Endodermal cell (in vitro differentiated cells): Measurements from ENCODE around the gene MAP3K5. TPM values are rescaled to one million over a fixed set of nuclear protein-coding genes. Genes with fewer than 3 reads are reported as not detected.

Source experiments
- DNase-seq: peaks from one replicate; pipeline ENCODE4 v3.0.0-alpha.2; 2017
- H3K27ac ChIP-seq: 2 replicates; pipeline ENCODE4 v1.5.1; 2013; ENCODE audit warnings: mild to moderate bottlenecking, low read depth, low read length, moderate library complexity
- H3K27me3 ChIP-seq: 2 replicates; pipeline ENCODE4 v1.6.1; 2013; ENCODE audit warnings: mild to moderate bottlenecking, low read length, moderate library complexity; ENCODE audit not compliant: insufficient read depth, control insufficient read depth, poor library complexity, severe bottlenecking
- H3K36me3 ChIP-seq: 2 replicates; pipeline ENCODE4 v1.7.0; 2013; ENCODE audit warnings: mild to moderate bottlenecking, low read length, moderate library complexity; ENCODE audit not compliant: control insufficient read depth, insufficient read depth
- H3K4me1 ChIP-seq: one replicate; pipeline ENCODE4 v1.7.0; 2013; ENCODE audit warnings: low read length; ENCODE audit not compliant: control insufficient read depth, insufficient read depth
- H3K4me3 ChIP-seq: 2 replicates; pipeline ENCODE4 v1.5.1; 2013; ENCODE audit warnings: mild to moderate bottlenecking, low read length, moderate library complexity
- H3K9ac ChIP-seq: 2 replicates; pipeline ENCODE4 v1.6.1; 2013; ENCODE audit warnings: mild to moderate bottlenecking, low read length, moderate library complexity; ENCODE audit not compliant: poor library complexity, severe bottlenecking; ENCODE audit errors: extremely low read depth
- H3K9me3 ChIP-seq: 2 replicates; pipeline ENCODE4 v1.6.1; 2013; ENCODE audit warnings: mild to moderate bottlenecking, low read length, moderate library complexity; ENCODE audit not compliant: control insufficient read depth
- H3K27ac Mint-ChIP-seq: 2 replicates; pipeline ENCODE4 v1.8.0; 2020; ENCODE audit warnings: mixed read lengths
- H3K27me3 Mint-ChIP-seq: 2 replicates; pipeline ENCODE4 v1.8.0; 2021; ENCODE audit warnings: mild to moderate bottlenecking, mixed read lengths; ENCODE audit not compliant: insufficient read depth
- H3K36me3 Mint-ChIP-seq: 2 replicates; pipeline ENCODE4 v1.8.0; 2020; ENCODE audit warnings: low read depth, mixed read lengths
- H3K4me1 Mint-ChIP-seq: 2 replicates; pipeline ENCODE4 v1.8.0; 2020; ENCODE audit warnings: mixed read lengths
- H3K4me3 Mint-ChIP-seq: 2 replicates; pipeline ENCODE4 v1.8.0; 2020; ENCODE audit warnings: mild to moderate bottlenecking, moderate library complexity, mixed read lengths
- H3K9me3 Mint-ChIP-seq: 2 replicates; pipeline ENCODE4 v1.8.0; 2020; ENCODE audit warnings: mild to moderate bottlenecking, mixed read lengths
- WGBS, 2 experiments: methylation state at CpG; one replicate each; pipeline versions ENCODE4 v1.1.5 to v1.1.7; 2013; ENCODE audit warnings: missing lambda C conversion rate in 2 of 2, mixed read lengths in 1 of 2; ENCODE audit not compliant: insufficient coverage in 1 of 2, insufficient read length in 1 of 2; 5-methylcytosine and 5-hydroxymethylcytosine counted together
- total RNA-seq, 2 donors: library from RNA; stranded (reverse); fragmentation: NEBNext Ultra II Directional in 1 of 2; extraction: Animal tissue kit (Norgen Biotek cat#: 25700) in 1 of 2; gene quantifications; 2 replicates in 1 of 2; 3 replicates in 1 of 2; pipeline ENCODE4 v1.2.1, GENCODE V29; 2021
- TF ChIP-seq, protein P1 (sequence below): fragments of 200-600 bp; sonication (generic); conservative IDR thresholded peaks from 2 replicates; pipeline ENCODE4 v1.5.0; 2021; ENCODE audit warnings: antibody characterized with exemption, mild to moderate bottlenecking

MAP3K5 gene
- total RNA-seq, 2 donors from 2014 or later, result 1.6 to 3.4 TPM

DNA sequence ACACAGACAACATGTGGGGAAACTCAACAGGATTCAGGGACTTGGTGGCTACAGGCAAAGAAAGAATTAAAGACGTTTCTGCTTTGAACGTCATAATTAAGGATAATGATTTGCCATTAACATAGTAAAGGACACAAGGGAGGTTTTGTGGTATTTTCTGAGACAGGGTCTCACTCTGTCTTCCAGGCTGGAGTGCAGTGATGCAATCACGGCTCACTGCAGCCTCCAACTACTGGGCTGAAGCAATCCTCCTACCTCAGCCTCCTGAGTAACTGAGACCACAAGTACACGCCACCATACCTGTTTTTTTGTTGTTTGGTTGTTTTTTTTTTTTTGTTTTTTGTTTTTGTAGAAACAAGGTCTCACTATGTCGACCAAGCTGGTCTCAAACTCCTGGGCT lies 62.4 kb downstream of the MAP3K5 start:
- TF ChIP-seq, protein P1, sequence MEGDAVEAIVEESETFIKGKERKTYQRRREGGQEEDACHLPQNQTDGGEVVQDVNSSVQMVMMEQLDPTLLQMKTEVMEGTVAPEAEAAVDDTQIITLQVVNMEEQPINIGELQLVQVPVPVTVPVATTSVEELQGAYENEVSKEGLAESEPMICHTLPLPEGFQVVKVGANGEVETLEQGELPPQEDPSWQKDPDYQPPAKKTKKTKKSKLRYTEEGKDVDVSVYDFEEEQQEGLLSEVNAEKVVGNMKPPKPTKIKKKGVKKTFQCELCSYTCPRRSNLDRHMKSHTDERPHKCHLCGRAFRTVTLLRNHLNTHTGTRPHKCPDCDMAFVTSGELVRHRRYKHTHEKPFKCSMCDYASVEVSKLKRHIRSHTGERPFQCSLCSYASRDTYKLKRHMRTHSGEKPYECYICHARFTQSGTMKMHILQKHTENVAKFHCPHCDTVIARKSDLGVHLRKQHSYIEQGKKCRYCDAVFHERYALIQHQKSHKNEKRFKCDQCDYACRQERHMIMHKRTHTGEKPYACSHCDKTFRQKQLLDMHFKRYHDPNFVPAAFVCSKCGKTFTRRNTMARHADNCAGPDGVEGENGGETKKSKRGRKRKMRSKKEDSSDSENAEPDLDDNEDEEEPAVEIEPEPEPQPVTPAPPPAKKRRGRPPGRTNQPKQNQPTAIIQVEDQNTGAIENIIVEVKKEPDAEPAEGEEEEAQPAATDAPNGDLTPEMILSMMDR, result no peak
- Histone ChIP-seq H3K27me3 (no peaks in the 10 kb centered on the region), H3K9ac (no peak overlapping the region), H3K9me3 (no peaks in the 10 kb centered on the region), H3K27ac (no peak overlapping the region), H3K4me1 (no peaks in the 10 kb centered on the region), H3K4me3 (no peak overlapping the region), H3K36me3 (no peaks in the 10 kb centered on the region)
- H3K36me3 Mint-ChIP-seq, result no peaks in the 10 kb centered on the region
- H3K4me3 Mint-ChIP-seq, result no peak overlapping the region
- no peaks in the 10 kb centered on the region for H3K27me3 Mint-ChIP-seq
- DNase-seq, result no peak
- H3K27ac Mint-ChIP-seq, result no peak overlapping the region
- peaks cover 10% of the 10 kb centered on the region for H3K4me1 Mint-ChIP-seq
- H3K9me3 Mint-ChIP-seq, result peaks cover 2% of the 10 kb centered on the region
- 51 to 81% methylated on average over 2 to 4 of the region's 5 CpGs for WGBS, 2 experiments

DNA sequence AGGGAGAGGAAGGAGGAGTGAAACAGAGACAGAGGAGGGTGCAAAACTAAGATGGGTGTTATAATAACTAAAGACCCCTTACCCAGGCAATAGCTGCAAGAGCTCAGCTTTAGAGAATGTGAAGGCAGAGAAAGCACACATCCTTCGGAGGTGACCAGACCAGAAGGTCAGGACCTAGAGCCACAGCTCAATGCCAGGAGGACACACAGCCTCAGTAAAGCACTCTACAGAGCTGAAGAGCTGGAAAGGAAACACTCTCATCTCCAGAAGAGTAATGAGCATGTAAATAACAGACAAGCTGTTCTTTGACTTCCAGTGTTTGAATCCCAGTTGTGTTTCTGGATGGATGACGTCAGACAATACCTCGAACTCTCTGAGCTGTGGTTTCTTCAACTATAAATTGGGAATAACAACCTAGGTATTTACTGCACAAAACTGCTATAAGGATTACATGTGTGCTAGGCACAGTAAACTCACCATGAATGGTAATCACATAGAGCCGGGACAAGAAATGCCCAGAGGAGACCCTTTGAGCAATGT lies 63.2 kb downstream of the MAP3K5 start:
- H3K4me1 ChIP-seq, result no peaks in the 10 kb centered on the region
- TF ChIP-seq, protein P1, result no peak
- H3K4me3 Mint-ChIP-seq, result no peak overlapping the region
- WGBS, 2 experiments, result 92 to 95% methylated on average over 2 to 4 of the region's 4 CpGs
- no peak overlapping the region for H3K9ac ChIP-seq
- H3K27me3 Mint-ChIP-seq, result no peaks in the 10 kb centered on the region
- peaks cover 10% of the 10 kb centered on the region for H3K4me1 Mint-ChIP-seq
- no peaks in the 10 kb centered on the region for H3K27me3 ChIP-seq
- no peak overlapping the region for H3K27ac Mint-ChIP-seq
- peaks cover 2% of the 10 kb centered on the region for H3K9me3 Mint-ChIP-seq
- DNase-seq, result no peak
- H3K36me3 ChIP-seq, result no peaks in the 10 kb centered on the region
- no peaks in the 10 kb centered on the region for H3K9me3 ChIP-seq
- no peak overlapping the region for H3K27ac ChIP-seq
- H3K4me3 ChIP-seq, result no peak overlapping the region
- H3K36me3 Mint-ChIP-seq, result no peaks in the 10 kb centered on the region

DNA sequence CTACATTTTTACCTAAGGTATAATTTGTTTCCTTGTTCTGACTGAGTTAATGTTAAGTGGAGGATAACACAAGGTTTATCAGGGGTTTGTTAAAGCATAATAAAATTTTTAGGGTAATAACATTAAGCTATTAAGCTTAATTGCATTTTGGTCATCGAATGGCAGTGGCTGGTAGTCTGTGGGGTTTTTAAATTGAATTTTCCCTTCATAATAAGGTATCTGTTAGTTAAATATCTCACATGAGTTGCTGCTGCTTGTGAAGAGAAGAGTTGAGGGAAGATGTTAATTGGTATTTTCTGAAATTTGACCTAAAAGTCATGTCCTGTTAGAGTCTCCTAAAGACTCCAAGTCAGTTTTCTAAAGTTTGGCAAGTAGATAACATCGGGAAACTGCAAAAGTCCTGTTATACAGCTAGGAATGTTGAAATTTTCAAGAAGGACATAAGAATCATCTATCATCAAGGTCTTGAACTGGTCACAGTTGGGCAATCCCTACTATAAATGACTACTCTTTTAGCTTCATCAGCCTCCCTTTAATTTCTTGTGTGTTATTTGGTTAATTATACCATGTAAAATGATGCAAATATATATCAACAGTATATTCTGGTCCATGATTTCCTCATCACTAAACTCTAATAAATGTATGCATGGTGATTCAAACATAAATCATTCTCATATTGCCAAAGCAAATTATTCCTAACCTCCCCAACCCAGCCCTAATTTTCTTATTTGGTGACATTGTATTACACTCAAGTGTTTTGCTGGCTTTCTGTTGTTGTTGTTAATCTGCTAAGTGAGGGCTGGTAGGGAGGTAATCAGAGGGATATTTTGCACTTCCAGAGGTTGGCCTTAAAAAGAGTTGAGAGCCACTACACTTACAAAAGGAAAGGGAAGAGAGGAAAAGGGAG lies 64.0 kb downstream of the MAP3K5 start:
- Mint-ChIP-seq H3K4me3 (no peak overlapping the region), H3K27me3 (no peaks in the 10 kb centered on the region), H3K9me3 (peaks cover 2% of the 10 kb centered on the region), H3K36me3 (no peaks in the 10 kb centered on the region), H3K4me1 (peaks cover 10% of the 10 kb centered on the region), H3K27ac (no peak overlapping the region)
- Histone ChIP-seq H3K9ac (no peak overlapping the region), H3K27ac (no peak overlapping the region), H3K9me3 (no peaks in the 10 kb centered on the region), H3K4me3 (no peak overlapping the region), H3K36me3 (no peaks in the 10 kb centered on the region), H3K27me3 (no peaks in the 10 kb centered on the region), H3K4me1 (no peaks in the 10 kb centered on the region)
- TF ChIP-seq, protein P1, result no peak
- whole genome bisulfite sequencing, 2 experiments, result 78 to 91% methylated on average over 1 to 2 of the region's 2 CpGs
- DNase-seq, result no peak
